GM06990 (cell line): ENCODE measurements around the gene FBXO17.

Experiments
- DNase-seq: peaks from one replicate; pipeline ENCODE4 v3.0.0-alpha.2; 2011; ENCODE audit not compliant: insufficient read length; ENCODE audit errors: extremely low read depth
- H3K27me3 ChIP-seq: replicated peaks from 2 replicates; pipeline ENCODE4 v1.6.0; 2011; ENCODE audit warnings: low read length; ENCODE audit not compliant: control insufficient read depth, insufficient read depth
- H3K36me3 ChIP-seq: 2 replicates; pipeline ENCODE4 v1.5.1; 2011; ENCODE audit warnings: low read length; ENCODE audit not compliant: control insufficient read depth, insufficient read depth
- H3K4me3 ChIP-seq: replicated peaks from 2 replicates; pipeline ENCODE4 v1.5.1; 2011; ENCODE audit warnings: low read depth, mild to moderate bottlenecking, control low read depth, low read length
- CTCF ChIP-seq: IDR thresholded peaks from 2 replicates; pipeline ENCODE4 v1.5.1; 2011; ENCODE audit warnings: low read length, control low read depth, mild to moderate bottlenecking, inconsistent platforms; ENCODE audit not compliant: insufficient read depth, poor library complexity, severe bottlenecking

The FBXO17 gene

GRCh38 chr19:38893341-38893771 lies 82.2 kb downstream of the FBXO17 start:
- Histone ChIP-seq H3K4me3 (no peak overlapping the region), H3K27me3 (no peaks in the 10 kb centered on the region), H3K36me3 (no peaks in the 10 kb centered on the region; the same call in none of the 2 replicates)
- TF ChIP-seq CTCF: no peak
- DNase-seq: no peak

- H3K36me3 ChIP-seq: no peaks in the 10 kb centered on the region; the same call in none of the 2 replicates
- DNase-seq: no peak
- TF ChIP-seq CTCF: no peak
- no peaks in the 10 kb centered on the region for H3K27me3 ChIP-seq
- H3K4me3 ChIP-seq: no peak overlapping the region
Observed at GRCh38 chr19:38892841-38893240, 82.7 kb downstream of the FBXO17 start.

- H3K4me3 ChIP-seq: no peak overlapping the region
- DNase-seq: no peak
Observed at GRCh38 chr19:38891771-38892170, 83.8 kb downstream of the FBXO17 start.

More at GRCh38 chr19:38891771-38892170, 83.8 kb downstream of the FBXO17 start:
- Histone ChIP-seq H3K27me3 (no peaks in the 10 kb centered on the region), H3K36me3 (no peaks in the 10 kb centered on the region; the same call in none of the 2 replicates)
- no peak for TF ChIP-seq CTCF
